Keratinocyte (primary cell): Measurements from ENCODE around the gene GNG3. TPM values are rescaled to one million over a fixed set of nuclear protein-coding genes. Genes with fewer than 3 reads are reported as not detected.

Experiments used
- DNase-seq: peaks from one replicate; pipeline ENCODE4 v3.0.0-alpha.2; 2011; ENCODE audit warnings: low read depth, missing footprints, low spot score
- FAIRE-seq: peaks from 2 replicates; lab custom pipeline; 2011; peaks lifted over from hg19 to GRCh38; lab: Jason Lieb, UNC
- H2AFZ ChIP-seq: 2 replicates; pipeline ENCODE4 v1.6.0; 2012; ENCODE audit warnings: low read length, control low read depth, inconsistent platforms; ENCODE audit not compliant: control insufficient read depth
- H3K27ac ChIP-seq: 2 replicates; pipeline ENCODE4 v1.5.1; 2011; ENCODE audit warnings: low read length; ENCODE audit not compliant: control insufficient read depth, insufficient read depth
- H3K27me3 ChIP-seq: 3 replicates; pipeline ENCODE4 v1.6.0; 2011; ENCODE audit warnings: low read length; ENCODE audit not compliant: control insufficient read depth, insufficient read depth; ENCODE audit errors: extremely low read depth
- H3K36me3 ChIP-seq, 2 experiments: 2 replicates in 1 of 2; 3 replicates in 1 of 2; pipeline ENCODE4 v1.5.1; 2011; ENCODE audit warnings: low read length in 2 of 2, mild to moderate bottlenecking in 1 of 2; ENCODE audit not compliant: control insufficient read depth in 2 of 2, insufficient read depth in 2 of 2; ENCODE audit errors: extremely low read depth in 1 of 2
- H3K4me1 ChIP-seq: 3 replicates; pipeline ENCODE4 v1.5.1; 2011; ENCODE audit warnings: low read length; ENCODE audit not compliant: control insufficient read depth, insufficient read depth; ENCODE audit errors: extremely low read depth
- H3K4me2 ChIP-seq: 3 replicates; pipeline ENCODE4 v1.6.0; 2011; ENCODE audit warnings: low read depth, low read length; ENCODE audit not compliant: control insufficient read depth, insufficient read depth; ENCODE audit errors: extremely low read depth
- H3K4me3 ChIP-seq, 3 experiments: fragments of 200-600 bp in 1 of 3; sonication (generic) in 1 of 3; 2 replicates in 2 of 3; 3 replicates in 1 of 3; pipeline ENCODE4 v1.5.1; 2011 to 2016; ENCODE audit warnings: low read length in 3 of 3, mild to moderate bottlenecking in 3 of 3, control low read depth in 2 of 3, inconsistent platforms in 1 of 3, low read depth in 1 of 3, mixed read lengths in 1 of 3, mixed run types in 1 of 3, moderate library complexity in 1 of 3; ENCODE audit not compliant: control insufficient read depth in 2 of 3, insufficient read depth in 2 of 3; ENCODE audit errors: extremely low read depth in 1 of 3
- H3K79me2 ChIP-seq: 2 replicates; pipeline ENCODE4 v1.6.0; 2012; ENCODE audit warnings: low read length; ENCODE audit not compliant: control insufficient read depth, insufficient read depth
- H3K9ac ChIP-seq: 3 replicates; pipeline ENCODE4 v1.6.0; 2011; ENCODE audit warnings: low read length; ENCODE audit not compliant: control insufficient read depth, insufficient read depth; ENCODE audit errors: extremely low read depth
- H3K9me1 ChIP-seq: 3 replicates; pipeline ENCODE4 v1.6.0; 2011; ENCODE audit warnings: low read length; ENCODE audit not compliant: control insufficient read depth, insufficient read depth; ENCODE audit errors: extremely low read depth
- H3K9me3 ChIP-seq: 2 replicates; pipeline ENCODE4 v1.5.1; 2012; ENCODE audit warnings: low read depth, low read length; ENCODE audit not compliant: control insufficient read depth
- H4K20me1 ChIP-seq: 3 replicates; pipeline ENCODE4 v1.6.0; 2011; ENCODE audit warnings: low read length; ENCODE audit not compliant: control insufficient read depth, insufficient read depth; ENCODE audit errors: extremely low read depth
- CTCF ChIP-seq, 3 experiments: IDR thresholded peaks in 1 of 3; conservative IDR thresholded peaks in 1 of 3; optimal IDR thresholded peaks in 1 of 3; 2 replicates in 2 of 3; 3 replicates in 1 of 3; pipeline versions ENCODE3 to v1.5.1; 2011; ENCODE audit warnings: low read length in 3 of 3, mild to moderate bottlenecking in 3 of 3, moderate library complexity in 2 of 3, control low read depth in 1 of 3, inconsistent platforms in 1 of 3; ENCODE audit not compliant: insufficient read depth in 2 of 3; ENCODE audit errors: extremely low read depth in 1 of 3
- EZH2 ChIP-seq: IDR thresholded peaks from one replicate; pipeline ENCODE4 v1.6.1; 2012; ENCODE audit warnings: inconsistent platforms, mild to moderate bottlenecking, low read length, moderate library complexity
- dilution Hi-C: fragments of 300-500 bp; cut with MboI; formaldehyde crosslinking; loops from one replicate; pipeline ENCODE4 v1.7.0; 2020; ENCODE audit warnings: low sequenced_read_pairs; ENCODE audit not compliant: extremely low pct_ligation_motif_present
- polyA plus RNA-seq, 5 experiments: library from polyadenylated mRNA; depleted of rRNA in 3 of 5; stranded (reverse) in 3 of 5; stranded (forward) in 1 of 5; unstranded in 1 of 5; fragments of >200 nt; gene quantifications; 1 replicate in 1 of 5; 2 replicates in 3 of 5; 3 replicates in 1 of 5; pipeline versions ENCODE4 v1.2.1 to v1.2.3, GENCODE V29; 2011 to 2012; ENCODE audit warnings: missing spikeins in 2 of 5, low read depth in 1 of 5, low replicate concordance in 1 of 5

The GNG3 gene
- polyA plus RNA-seq, 1 donor (not counting 4 experiments of a cell fraction or from before 2014, with no cell fraction given) = not detected

GRCh38 chr11:62705413-62705812, 2.1 kb upstream of the GNG3 start:
- Histone ChIP-seq H3K27ac (peak overlapping the region; percentile 87), H3K79me2 (no peaks in the 10 kb centered on the region), H3K4me2 (peak overlapping the region; percentile 99), H2AFZ (peak overlapping the region; percentile 92), H3K9ac (peak overlapping the region; percentile 86), H3K4me3 (peak overlapping the region; percentile 59 to 95 (median 72)), H3K9me1 (no peaks in the 10 kb centered on the region), H3K9me3 (no peaks in the 10 kb centered on the region), H4K20me1 (no peaks in the 10 kb centered on the region), H3K36me3 (peaks cover 2 to 8% of the 10 kb centered on the region in 2 experiments), H3K4me1 (peaks cover 36% of the 10 kb centered on the region), H3K27me3 (no peaks in the 10 kb centered on the region)
- FAIRE-seq (no peak), DNase-seq (no peak)
- dilution Hi-C loops = no loop called here
- TF ChIP-seq EZH2 (no peak), CTCF (optimal IDR thresholded peaks at IDR 0.05 in 1 of 3, IDR thresholded peaks at IDR 0.05 in 1 of 3, conservative IDR thresholded peaks at IDR 0.05 in 1 of 3; ENCODE audit: extremely low read depth in 1 of 3, insufficient read depth in 2 of 3, low read length in 3 of 3) (peak in 2 of 3 experiments; percentile 13 to 26)

- H3K9ac ChIP-seq = peak overlapping the region; percentile 86
- no peaks in the 10 kb centered on the region for H3K79me2 ChIP-seq
- TF ChIP-seq EZH2 (no peak), CTCF (optimal IDR thresholded peaks at IDR 0.05 in 1 of 3, IDR thresholded peaks at IDR 0.05 in 1 of 3, conservative IDR thresholded peaks at IDR 0.05 in 1 of 3; ENCODE audit: extremely low read depth in 1 of 3, insufficient read depth in 2 of 3, low read length in 3 of 3) (no peak)
- H3K9me1 ChIP-seq = no peaks in the 10 kb centered on the region
- H3K36me3 ChIP-seq = peaks cover 2 to 11% of the 10 kb centered on the region in 2 experiments
- H3K4me2 ChIP-seq = peak overlapping the region; percentile 99
- FAIRE-seq (no peak), DNase-seq (peak; percentile 73)
- no peaks in the 10 kb centered on the region for H4K20me1 ChIP-seq
- no peaks in the 10 kb centered on the region for H3K27me3 ChIP-seq
- dilution Hi-C loops = no loop called here
- H3K9me3 ChIP-seq = no peaks in the 10 kb centered on the region
- H3K4me1 ChIP-seq = peaks cover 36% of the 10 kb centered on the region
- H2AFZ ChIP-seq = peak overlapping the region; percentile 92
- H3K27ac ChIP-seq = peak overlapping the region; percentile 87
- H3K4me3 ChIP-seq = peak overlapping the region; percentile 59 to 95 (median 72)
Observed at GRCh38 chr11:62705880-62706849, 1.3 kb upstream of the GNG3 start.
